ENCODE results near the gene TBX2. TPM values are rescaled to one million over a fixed set of nuclear protein-coding genes. Genes with fewer than 3 reads are reported as not detected.
A peak's percentile ranks its signal among the peaks of the same experiment; 100 is the strongest.

The TBX2 gene
- total and polyA plus RNA-seq, 2 of the 13 experiments (the other 11 are each of a cell fraction or from before 2014, with no cell fraction given): 2.8 to 15.3 TPM

DNA sequence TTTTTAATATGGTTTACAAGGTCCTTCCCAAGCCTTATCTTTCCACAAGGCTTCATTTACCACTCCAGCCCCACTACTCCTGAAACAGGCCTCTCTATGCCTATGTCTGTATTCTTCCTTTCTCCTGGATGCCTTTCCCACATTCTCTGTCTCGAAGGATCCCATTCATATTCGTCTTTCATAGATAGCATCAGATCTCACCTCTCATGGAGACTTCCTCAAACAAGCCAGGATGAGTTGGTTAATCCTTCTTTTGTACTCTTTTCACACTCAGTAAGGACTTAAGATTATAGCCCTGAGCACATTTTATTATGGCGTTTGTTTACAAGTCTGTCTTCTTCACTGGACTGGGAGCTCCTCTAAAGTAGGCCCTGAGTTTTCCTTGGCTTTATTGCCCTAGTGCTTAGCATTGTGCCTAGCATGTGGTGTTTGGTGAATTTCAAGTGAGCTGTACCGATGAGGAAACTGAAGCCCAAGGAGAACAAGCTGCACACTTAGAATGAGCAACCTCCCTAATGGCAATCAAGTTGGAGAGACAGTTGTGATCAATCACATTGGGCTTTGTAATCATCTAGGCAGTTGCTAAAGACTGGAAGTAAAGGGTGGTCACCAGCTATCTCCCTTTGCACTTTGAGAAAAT is 42.6 kb downstream of the TBX2 start (continued):
- TF ChIP-seq, protein P1, sequence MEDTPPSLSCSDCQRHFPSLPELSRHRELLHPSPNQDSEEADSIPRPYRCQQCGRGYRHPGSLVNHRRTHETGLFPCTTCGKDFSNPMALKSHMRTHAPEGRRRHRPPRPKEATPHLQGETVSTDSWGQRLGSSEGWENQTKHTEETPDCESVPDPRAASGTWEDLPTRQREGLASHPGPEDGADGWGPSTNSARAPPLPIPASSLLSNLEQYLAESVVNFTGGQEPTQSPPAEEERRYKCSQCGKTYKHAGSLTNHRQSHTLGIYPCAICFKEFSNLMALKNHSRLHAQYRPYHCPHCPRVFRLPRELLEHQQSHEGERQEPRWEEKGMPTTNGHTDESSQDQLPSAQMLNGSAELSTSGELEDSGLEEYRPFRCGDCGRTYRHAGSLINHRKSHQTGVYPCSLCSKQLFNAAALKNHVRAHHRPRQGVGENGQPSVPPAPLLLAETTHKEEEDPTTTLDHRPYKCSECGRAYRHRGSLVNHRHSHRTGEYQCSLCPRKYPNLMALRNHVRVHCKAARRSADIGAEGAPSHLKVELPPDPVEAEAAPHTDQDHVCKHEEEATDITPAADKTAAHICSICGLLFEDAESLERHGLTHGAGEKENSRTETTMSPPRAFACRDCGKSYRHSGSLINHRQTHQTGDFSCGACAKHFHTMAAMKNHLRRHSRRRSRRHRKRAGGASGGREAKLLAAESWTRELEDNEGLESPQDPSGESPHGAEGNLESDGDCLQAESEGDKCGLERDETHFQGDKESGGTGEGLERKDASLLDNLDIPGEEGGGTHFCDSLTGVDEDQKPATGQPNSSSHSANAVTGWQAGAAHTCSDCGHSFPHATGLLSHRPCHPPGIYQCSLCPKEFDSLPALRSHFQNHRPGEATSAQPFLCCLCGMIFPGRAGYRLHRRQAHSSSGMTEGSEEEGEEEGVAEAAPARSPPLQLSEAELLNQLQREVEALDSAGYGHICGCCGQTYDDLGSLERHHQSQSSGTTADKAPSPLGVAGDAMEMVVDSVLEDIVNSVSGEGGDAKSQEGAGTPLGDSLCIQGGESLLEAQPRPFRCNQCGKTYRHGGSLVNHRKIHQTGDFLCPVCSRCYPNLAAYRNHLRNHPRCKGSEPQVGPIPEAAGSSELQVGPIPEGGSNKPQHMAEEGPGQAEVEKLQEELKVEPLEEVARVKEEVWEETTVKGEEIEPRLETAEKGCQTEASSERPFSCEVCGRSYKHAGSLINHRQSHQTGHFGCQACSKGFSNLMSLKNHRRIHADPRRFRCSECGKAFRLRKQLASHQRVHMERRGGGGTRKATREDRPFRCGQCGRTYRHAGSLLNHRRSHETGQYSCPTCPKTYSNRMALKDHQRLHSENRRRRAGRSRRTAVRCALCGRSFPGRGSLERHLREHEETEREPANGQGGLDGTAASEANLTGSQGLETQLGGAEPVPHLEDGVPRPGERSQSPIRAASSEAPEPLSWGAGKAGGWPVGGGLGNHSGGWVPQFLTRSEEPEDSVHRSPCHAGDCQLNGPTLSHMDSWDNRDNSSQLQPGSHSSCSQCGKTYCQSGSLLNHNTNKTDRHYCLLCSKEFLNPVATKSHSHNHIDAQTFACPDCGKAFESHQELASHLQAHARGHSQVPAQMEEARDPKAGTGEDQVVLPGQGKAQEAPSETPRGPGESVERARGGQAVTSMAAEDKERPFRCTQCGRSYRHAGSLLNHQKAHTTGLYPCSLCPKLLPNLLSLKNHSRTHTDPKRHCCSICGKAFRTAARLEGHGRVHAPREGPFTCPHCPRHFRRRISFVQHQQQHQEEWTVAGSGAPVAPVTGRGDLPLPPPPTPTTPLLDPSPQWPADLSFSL (CRISPR knock-in tag; IDR thresholded peaks at IDR 0.05): no peak
- TF ChIP-seq ZNF674 (CRISPR knock-in tag; IDR thresholded peaks at IDR 0.05; ENCODE audit: low read depth): no peak
- no peak for TF ChIP-seq ZNF350 (CRISPR knock-in tag; IDR thresholded peaks at IDR 0.05; ENCODE audit: borderline replicate concordance, low read depth)
- TF ChIP-seq ZNF75D (CRISPR knock-in tag; IDR thresholded peaks at IDR 0.05; ENCODE audit: borderline replicate concordance): no peak
- TF ChIP-seq, protein P2, sequence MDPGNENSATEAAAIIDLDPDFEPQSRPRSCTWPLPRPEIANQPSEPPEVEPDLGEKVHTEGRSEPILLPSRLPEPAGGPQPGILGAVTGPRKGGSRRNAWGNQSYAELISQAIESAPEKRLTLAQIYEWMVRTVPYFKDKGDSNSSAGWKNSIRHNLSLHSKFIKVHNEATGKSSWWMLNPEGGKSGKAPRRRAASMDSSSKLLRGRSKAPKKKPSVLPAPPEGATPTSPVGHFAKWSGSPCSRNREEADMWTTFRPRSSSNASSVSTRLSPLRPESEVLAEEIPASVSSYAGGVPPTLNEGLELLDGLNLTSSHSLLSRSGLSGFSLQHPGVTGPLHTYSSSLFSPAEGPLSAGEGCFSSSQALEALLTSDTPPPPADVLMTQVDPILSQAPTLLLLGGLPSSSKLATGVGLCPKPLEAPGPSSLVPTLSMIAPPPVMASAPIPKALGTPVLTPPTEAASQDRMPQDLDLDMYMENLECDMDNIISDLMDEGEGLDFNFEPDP (CRISPR knock-in tag; conservative IDR thresholded peaks at IDR 0.05): 0 out of 2 replicates have a peak, but pooled peaks have one; percentile 66
